Karpas-422 (cell line): ENCODE results near the gene ZNF22. TPM values are rescaled to one million over a fixed set of nuclear protein-coding genes. Genes with fewer than 3 reads are reported as not detected.

Experiments used
- DNase-seq: peaks from one replicate; pipeline ENCODE4 v3.0.0-alpha.2; 2015
- H2AFZ ChIP-seq: fragments of 200-600 bp; sonication (generic); 2 replicates; pipeline ENCODE4 v1.6.1; 2014; ENCODE audit warnings: antibody characterized with exemption, low read length, mixed read lengths
- H3K27ac ChIP-seq: fragments of 200-600 bp; sonication (generic); 2 replicates; pipeline ENCODE4 v1.5.1; 2014; ENCODE audit warnings: mild to moderate bottlenecking, low read length, moderate library complexity
- H3K27me3 ChIP-seq: fragments of 200-600 bp; sonication (generic); 2 replicates; pipeline ENCODE4 v1.6.1; 2014; ENCODE audit warnings: low read length, mixed read lengths
- H3K36me3 ChIP-seq: fragments of 200-600 bp; sonication (generic); 2 replicates; pipeline ENCODE4 v1.6.1; 2014; ENCODE audit warnings: low read length, mixed read lengths; ENCODE audit not compliant: insufficient read depth
- H3K4me1 ChIP-seq: fragments of 200-600 bp; sonication (generic); 2 replicates; pipeline ENCODE4 v1.6.1; 2014; ENCODE audit warnings: mild to moderate bottlenecking, low read length, mixed read lengths
- H3K4me2 ChIP-seq: fragments of 200-600 bp; sonication (generic); 2 replicates; pipeline ENCODE4 v1.6.1; 2014; ENCODE audit warnings: low read length, low read depth, mild to moderate bottlenecking; ENCODE audit not compliant: poor library complexity, severe bottlenecking
- H3K4me3 ChIP-seq: fragments of 200-600 bp; sonication (generic); 2 replicates; pipeline ENCODE4 v1.5.1; 2014; ENCODE audit warnings: mild to moderate bottlenecking, antibody characterized with exemption, low read length, mixed read lengths
- H3K79me2 ChIP-seq: fragments of 200-600 bp; sonication (generic); 2 replicates; pipeline ENCODE4 v1.6.1; 2014; ENCODE audit warnings: mild to moderate bottlenecking, low read length, mixed read lengths
- H3K9ac ChIP-seq: fragments of 200-600 bp; sonication (generic); 2 replicates; pipeline ENCODE4 v1.6.0; 2014; ENCODE audit warnings: low read length
- H3K9me2 ChIP-seq: fragments of 200-600 bp; sonication (generic), shearing (Covaris generic); replicated peaks from 2 replicates; pipeline ENCODE4 v1.6.0; 2014; ENCODE audit warnings: mild to moderate bottlenecking, low read length, moderate library complexity; ENCODE audit not compliant: insufficient read depth
- H3K9me3 ChIP-seq: fragments of 300-700, 200-600 bp; sonication (generic); 2 replicates; pipeline ENCODE4 v1.6.1; 2014; ENCODE audit warnings: low read length, mixed read lengths
- H4K20me1 ChIP-seq: fragments of 200-600 bp; sonication (generic); 2 replicates; pipeline ENCODE4 v1.6.1; 2014; ENCODE audit warnings: mild to moderate bottlenecking, antibody characterized with exemption, low read length, low read depth; ENCODE audit not compliant: insufficient read depth
- total RNA-seq: library from RNA; depleted of rRNA; stranded (reverse); fragments of >200 nt; shearing (Covaris generic); gene quantifications from 2 replicates; pipeline ENCODE4 v1.2.3, GENCODE V29; 2014; ENCODE audit warnings: low replicate concordance

Gene ZNF22
- total RNA-seq, 1 experiment from 2014 or later, result 53.2 TPM

DNA sequence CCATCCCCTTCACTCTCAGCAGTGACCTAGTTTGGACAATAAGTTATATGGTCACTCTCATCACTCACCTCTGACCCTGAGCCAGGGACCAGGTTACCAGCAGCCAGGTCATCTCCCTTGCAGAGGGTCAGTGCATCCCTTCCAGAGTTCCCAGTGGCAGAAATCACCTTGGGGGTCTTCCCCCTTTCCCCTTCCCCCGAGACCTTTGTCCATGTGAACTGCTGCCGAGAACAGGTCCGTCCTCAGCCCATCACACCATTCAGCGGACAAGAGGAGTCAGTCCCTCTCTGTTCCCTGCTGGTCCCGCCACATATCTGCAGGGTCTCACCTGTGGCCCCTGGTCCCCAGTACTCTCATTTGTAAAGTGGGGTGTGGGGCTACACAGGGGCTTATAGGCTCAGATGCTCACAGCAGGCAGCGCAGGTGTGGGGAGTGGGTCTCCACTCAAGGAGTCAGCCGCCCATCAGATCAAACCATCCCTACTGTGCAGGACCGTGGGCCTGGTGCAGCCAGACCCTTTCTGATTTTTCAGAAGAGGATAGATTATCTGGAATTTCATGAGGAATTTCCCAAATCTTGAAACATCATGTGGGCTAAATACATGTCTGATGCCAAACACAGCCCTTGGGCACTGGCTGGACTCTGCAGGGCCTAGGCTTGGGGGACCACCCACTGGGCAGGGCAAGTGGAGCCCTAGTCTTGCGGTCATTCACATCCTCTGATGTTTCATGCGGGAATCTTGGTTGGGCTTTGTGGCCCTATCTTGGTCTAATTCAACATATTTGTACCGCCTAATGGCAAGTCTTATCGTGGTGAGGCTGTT is 28.6 kb upstream of the ZNF22 start:
- no peak overlapping the region for H2AFZ ChIP-seq
- H3K27me3 ChIP-seq, result no peaks in the 10 kb centered on the region
- peaks cover 38% of the 10 kb centered on the region for H3K4me1 ChIP-seq
- no peaks in the 10 kb centered on the region for H3K79me2 ChIP-seq
- no peak overlapping the region for H3K9ac ChIP-seq
- DNase-seq, result no peak
- no peaks in the 10 kb centered on the region for H4K20me1 ChIP-seq
- no peaks in the 10 kb centered on the region for H3K9me2 ChIP-seq
- no peak overlapping the region for H3K27ac ChIP-seq
- no peaks in the 10 kb centered on the region for H3K36me3 ChIP-seq
- H3K9me3 ChIP-seq, result no peaks in the 10 kb centered on the region
- no peak overlapping the region for H3K4me2 ChIP-seq
- H3K4me3 ChIP-seq, result no peak overlapping the region

DNA sequence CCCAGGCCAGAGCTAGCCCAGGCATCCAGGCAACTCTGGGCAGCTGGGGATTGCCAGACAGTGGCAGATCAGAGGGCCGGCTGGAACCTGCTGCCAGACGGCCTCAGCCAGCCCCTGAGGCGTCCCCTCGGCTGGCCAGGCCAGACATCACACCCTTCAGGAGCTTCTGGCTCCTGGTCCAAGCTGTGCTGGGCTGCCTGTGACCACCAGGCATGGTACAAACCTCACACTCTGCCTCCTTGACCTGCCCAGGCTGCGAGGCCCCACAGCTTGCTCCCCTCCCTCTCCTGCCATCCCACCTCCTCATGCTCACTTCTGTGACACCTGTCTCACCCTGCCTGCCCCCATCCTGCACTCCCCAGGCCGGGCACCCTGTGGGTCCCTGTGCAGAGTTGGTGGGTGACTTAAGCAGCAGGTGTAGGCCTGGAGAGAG is 27.8 kb upstream of the ZNF22 start:
- no peaks in the 10 kb centered on the region for H4K20me1 ChIP-seq
- H3K79me2 ChIP-seq, result no peaks in the 10 kb centered on the region
- H3K4me3 ChIP-seq, result peak overlapping the region; percentile 15; the same call in 1 of the 2 replicates
- no peak overlapping the region for H3K27ac ChIP-seq
- no peak overlapping the region for H2AFZ ChIP-seq
- H3K9ac ChIP-seq, result no peak overlapping the region
- no peak for DNase-seq
- H3K9me2 ChIP-seq, result no peaks in the 10 kb centered on the region
- no peaks in the 10 kb centered on the region for H3K27me3 ChIP-seq
- no peaks in the 10 kb centered on the region for H3K36me3 ChIP-seq
- peaks cover 31% of the 10 kb centered on the region for H3K4me1 ChIP-seq
- H3K4me2 ChIP-seq, result peak overlapping the region; percentile 87
- H3K9me3 ChIP-seq, result no peaks in the 10 kb centered on the region

DNA sequence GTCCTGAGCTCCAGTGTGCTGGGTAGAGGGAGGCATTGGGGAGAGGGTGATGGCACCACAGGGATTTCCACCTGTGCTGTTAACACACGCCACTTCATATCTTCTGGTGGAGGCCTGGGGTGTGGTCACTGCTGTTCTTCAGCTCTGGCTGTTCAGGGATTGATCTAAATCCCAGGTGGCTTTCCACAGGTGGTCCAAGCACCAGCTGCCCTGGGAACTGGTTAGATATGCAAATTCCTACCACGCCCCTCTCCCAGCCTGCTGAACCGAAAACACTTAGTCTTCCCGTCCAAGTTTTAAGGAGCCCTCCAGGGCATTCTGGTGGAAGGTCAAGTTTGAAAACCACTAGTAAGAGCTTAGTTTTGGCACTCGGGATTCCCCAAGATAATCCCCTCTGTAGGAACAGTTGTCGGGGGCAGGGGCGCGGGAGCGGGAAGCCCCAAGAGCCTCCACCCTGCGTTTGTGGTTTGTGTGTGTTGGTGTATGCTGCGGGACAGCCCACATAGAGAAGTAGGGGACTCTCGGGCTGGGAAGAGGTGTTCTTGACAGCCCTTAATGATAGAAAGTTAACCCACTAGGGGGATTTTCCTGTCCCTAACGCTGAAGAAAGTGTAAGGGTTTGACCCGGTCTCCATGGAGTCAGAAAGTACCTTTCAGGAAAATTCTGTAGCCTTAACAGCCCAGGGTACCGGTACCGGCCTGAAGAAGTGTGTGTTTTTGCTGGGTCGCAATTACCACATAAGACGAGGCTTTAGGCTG is 27.2 kb upstream of the ZNF22 start:
- no peaks in the 10 kb centered on the region for H3K79me2 ChIP-seq
- peak overlapping the region; percentile 87 for H3K4me2 ChIP-seq

DNA sequence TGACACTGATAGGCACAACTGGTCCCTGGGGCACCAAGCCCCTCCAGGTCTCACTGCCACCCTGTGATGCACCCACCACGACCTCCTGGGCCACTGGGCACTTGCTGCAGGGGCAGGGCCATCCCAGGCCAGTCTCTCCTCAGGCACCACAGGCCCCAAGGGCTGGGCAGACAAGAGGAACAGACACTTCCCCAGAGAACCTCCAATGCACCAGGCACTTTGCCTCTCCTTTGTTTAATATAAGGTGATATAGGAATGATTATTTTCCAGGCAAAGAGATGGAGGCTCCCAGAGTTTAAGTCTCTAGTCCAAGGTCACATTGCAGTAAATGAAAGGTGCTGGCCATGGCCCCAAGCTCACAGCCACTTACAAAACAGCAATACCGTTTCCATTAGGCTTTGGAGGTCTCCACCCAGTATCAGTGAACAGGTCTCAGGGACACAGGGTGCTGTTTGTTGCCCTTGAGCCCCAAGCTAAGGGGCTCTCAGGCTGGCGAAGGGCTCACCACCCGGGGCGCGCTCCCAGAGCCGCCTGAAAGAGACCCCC is 26.6 kb upstream of the ZNF22 start:
- H3K79me2 ChIP-seq, result no peaks in the 10 kb centered on the region
- H3K27me3 ChIP-seq, result no peaks in the 10 kb centered on the region
- no peaks in the 10 kb centered on the region for H3K9me3 ChIP-seq
- peak overlapping the region; percentile 74 for H3K9ac ChIP-seq
- H2AFZ ChIP-seq, result peak overlapping the region; percentile 89
- no peaks in the 10 kb centered on the region for H4K20me1 ChIP-seq
- no peaks in the 10 kb centered on the region for H3K9me2 ChIP-seq
- peaks cover 22% of the 10 kb centered on the region for H3K4me1 ChIP-seq
- H3K4me3 ChIP-seq, result peak overlapping the region; percentile 67
- DNase-seq, result peak; percentile 60
- H3K27ac ChIP-seq, result peak overlapping the region; percentile 59; the same call in 1 of the 2 replicates
- no peaks in the 10 kb centered on the region for H3K36me3 ChIP-seq
- H3K4me2 ChIP-seq, result peak overlapping the region; percentile 87

More for the DNA sequence above, 27.2 kb upstream of the ZNF22 start:
- Histone ChIP-seq H3K9ac (peak overlapping the region; percentile 74), H3K9me3 (no peaks in the 10 kb centered on the region), H3K36me3 (no peaks in the 10 kb centered on the region), H3K27me3 (no peaks in the 10 kb centered on the region), H3K27ac (peak overlapping the region; percentile 59; the same call in 1 of the 2 replicates), H2AFZ (peak overlapping the region; percentile 89; the same call in 1 of the 2 replicates), H3K4me1 (peaks cover 24% of the 10 kb centered on the region), H3K4me3 (peak overlapping the region; percentile 67; the same call in 1 of the 2 replicates), H4K20me1 (no peaks in the 10 kb centered on the region), H3K9me2 (no peaks in the 10 kb centered on the region)
- peak; percentile 51 for DNase-seq

DNA sequence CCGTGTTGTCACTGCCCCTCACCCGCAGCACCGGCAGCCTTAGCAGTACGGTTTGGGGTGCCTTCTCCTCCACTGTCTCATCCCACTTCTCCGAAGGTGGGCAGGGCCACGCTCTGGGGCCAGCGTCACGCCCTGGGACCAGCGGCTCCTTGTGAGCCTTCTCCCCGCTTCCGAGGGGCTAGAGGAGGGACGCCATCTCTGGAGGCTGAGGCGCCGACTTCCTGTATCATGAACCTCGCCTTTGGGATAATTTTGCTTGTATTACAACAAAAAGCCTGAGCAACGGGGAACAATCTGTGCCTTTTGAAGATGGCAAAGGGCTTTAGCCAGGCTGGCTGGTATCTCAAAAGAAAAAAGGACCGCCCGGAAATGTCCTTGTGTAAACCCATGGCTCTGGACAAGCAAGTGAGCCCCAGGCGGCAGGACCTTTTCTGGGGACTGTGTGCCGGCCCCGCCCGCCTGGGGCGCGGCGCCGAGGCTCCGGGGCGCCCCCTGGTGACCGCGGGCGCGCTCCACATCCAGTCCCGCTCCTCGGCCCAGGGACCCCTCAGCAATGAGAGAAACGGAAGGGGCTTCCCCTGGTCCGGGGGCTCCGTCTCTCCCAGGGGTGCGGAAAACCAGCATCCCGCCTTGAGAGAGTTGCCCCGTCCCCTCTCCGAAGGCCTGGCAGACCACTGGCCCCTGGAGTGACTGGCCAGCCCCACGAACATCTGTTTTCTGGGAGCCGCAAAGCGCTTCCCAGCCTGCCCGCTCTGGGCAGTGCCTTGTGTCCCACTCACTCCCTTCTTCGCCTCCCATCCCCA is 25.9 kb upstream of the ZNF22 start:
- DNase-seq, result peak; percentile 88
- no peaks in the 10 kb centered on the region for H4K20me1 ChIP-seq
- H3K9ac ChIP-seq, result peak overlapping the region; percentile 74
- H3K27ac ChIP-seq, result peak overlapping the region; percentile 59; the same call in 1 of the 2 replicates
- no peaks in the 10 kb centered on the region for H3K79me2 ChIP-seq
- peaks cover 22% of the 10 kb centered on the region for H3K4me1 ChIP-seq
- no peaks in the 10 kb centered on the region for H3K9me2 ChIP-seq
- H3K27me3 ChIP-seq, result no peaks in the 10 kb centered on the region
- H3K9me3 ChIP-seq, result no peaks in the 10 kb centered on the region
- H3K36me3 ChIP-seq, result no peaks in the 10 kb centered on the region
- H3K4me3 ChIP-seq, result peak overlapping the region; percentile 67
- H2AFZ ChIP-seq, result peak overlapping the region; percentile 89
- H3K4me2 ChIP-seq, result peak overlapping the region; percentile 87

DNA sequence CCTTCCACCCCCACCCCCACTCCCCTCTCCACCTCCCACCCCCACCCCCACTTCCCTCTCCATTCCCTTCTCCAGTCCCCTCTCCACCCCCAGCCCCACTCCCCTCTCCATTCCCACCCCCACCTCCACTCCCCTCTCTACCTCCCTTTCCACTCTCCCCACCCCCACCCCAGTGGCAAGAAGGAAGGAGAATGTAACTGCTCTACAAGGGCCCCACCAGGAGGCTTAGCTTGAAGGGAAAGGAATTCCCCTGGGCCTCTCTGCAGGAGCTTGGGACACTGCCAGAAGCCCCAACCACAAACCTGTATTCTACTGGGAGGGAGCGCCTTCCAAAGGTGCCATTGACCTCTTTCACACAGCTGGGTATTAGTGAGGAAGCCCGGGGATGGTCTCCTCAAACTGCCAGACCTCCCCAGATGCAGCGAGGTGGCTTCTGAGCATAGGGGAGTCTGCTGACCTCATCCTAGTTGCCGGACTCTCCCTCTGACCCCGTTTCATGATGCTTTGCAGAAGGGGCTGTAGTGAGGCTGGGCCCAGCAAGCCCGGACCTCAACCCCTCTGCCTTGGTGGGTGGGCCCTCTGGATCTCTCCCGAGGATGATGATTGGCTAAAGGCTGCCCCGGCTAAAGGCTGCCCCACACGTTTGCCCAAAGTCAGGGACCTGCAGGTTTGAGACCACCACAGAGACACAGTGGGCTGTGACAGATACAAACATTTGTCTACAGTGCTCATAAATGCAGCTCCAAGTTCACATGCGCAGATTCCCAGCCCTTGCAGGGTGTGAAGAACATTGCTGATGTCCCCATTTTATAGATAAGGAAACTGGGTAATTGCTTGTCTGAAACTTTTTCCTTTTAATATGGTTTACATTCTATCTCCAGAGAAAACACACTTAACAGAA is 25.0 kb upstream of the ZNF22 start:
- no peak overlapping the region for H3K4me3 ChIP-seq
- DNase-seq, result no peak
- no peaks in the 10 kb centered on the region for H4K20me1 ChIP-seq
- H3K79me2 ChIP-seq, result no peaks in the 10 kb centered on the region
- H3K4me1 ChIP-seq, result peaks cover 22% of the 10 kb centered on the region
- no peaks in the 10 kb centered on the region for H3K27me3 ChIP-seq
- no peak overlapping the region for H3K27ac ChIP-seq
- H3K9me2 ChIP-seq, result no peaks in the 10 kb centered on the region
- no peaks in the 10 kb centered on the region for H3K9me3 ChIP-seq
- H3K4me2 ChIP-seq, result no peak overlapping the region
- no peaks in the 10 kb centered on the region for H3K36me3 ChIP-seq
- no peak overlapping the region for H3K9ac ChIP-seq
- H2AFZ ChIP-seq, result no peak overlapping the region
